HG03066 (cell line): ENCODE results near the gene EVC.

Source experiments
- ATAC-seq: cut with Tn5 transposase; IDR thresholded peaks from one replicate; pipeline ENCODE4 v1.9.1; 2021; ENCODE audit warnings: low read depth; ENCODE audit not compliant: unreplicated experiment

The EVC gene

GRCh38 chr4:5730436-5730835, 19.4 kb downstream of the EVC start:
- no peak for ATAC-seq

GRCh38 chr4:5730993-5731990, 20.3 kb downstream of the EVC start:
- no peak for ATAC-seq

- ATAC-seq: no peak
Observed at GRCh38 chr4:5732158-5732557, 21.2 kb downstream of the EVC start.

- no peak for ATAC-seq
Observed at GRCh38 chr4:5734853-5735252, 23.9 kb downstream of the EVC start.

GRCh38 chr4:5735463-5735862, 24.5 kb downstream of the EVC start:
- ATAC-seq: no peak

- ATAC-seq: no peak
Observed at GRCh38 chr4:5738061-5738460, 27.1 kb downstream of the EVC start.

- no peak for ATAC-seq
Observed at GRCh38 chr4:5742388-5742787, 31.4 kb downstream of the EVC start.

- ATAC-seq: no peak
Observed at GRCh38 chr4:5742968-5743367, 32.0 kb downstream of the EVC start.

GRCh38 chr4:5746250-5746649, 35.2 kb downstream of the EVC start:
- no peak for ATAC-seq

- no peak for ATAC-seq
Observed at GRCh38 chr4:5746829-5747737, 36.1 kb downstream of the EVC start.

- no peak for ATAC-seq
Observed at GRCh38 chr4:5747738-5748375, 36.9 kb downstream of the EVC start.

- ATAC-seq: no peak
Observed at GRCh38 chr4:5749568-5749967, 38.6 kb downstream of the EVC start.

- no peak for ATAC-seq
Observed at GRCh38 chr4:5750052-5750945, 39.3 kb downstream of the EVC start.

- no peak for ATAC-seq
Observed at GRCh38 chr4:5750946-5751665, 40.1 kb downstream of the EVC start.

GRCh38 chr4:5751666-5752375, 40.8 kb downstream of the EVC start:
- no peak for ATAC-seq

GRCh38 chr4:5752376-5753184, 41.6 kb downstream of the EVC start:
- ATAC-seq: no peak

GRCh38 chr4:5753366-5753765, 42.4 kb downstream of the EVC start:
- ATAC-seq: no peak
